Transverse colon (tissue), 4 donors: Measurements from ENCODE around the gene CAD. TPM values are rescaled to one million over a fixed set of nuclear protein-coding genes. Genes with fewer than 3 reads are reported as not detected.
A peak's percentile ranks its signal among the peaks of the same experiment; 100 is the strongest.
"Not testable (repeated sequence)": the region's sequence is repeated elsewhere in the genome, so short reads cannot be mapped to it uniquely, and the experiment has no call there.

ENCODE experiments used
- DNase-seq: peaks from one replicate; pipeline ENCODE4 v3.0.0-alpha.2; 2019
- H3K27ac ChIP-seq, 4 donors: fragments of 200-600 bp; sonication (generic); 2 replicates each; pipeline ENCODE4 v1.5.1; 2016 to 2018; ENCODE audit warnings: inconsistent platforms in 4 of 4
- H3K27me3 ChIP-seq: fragments of 200-600 bp; sonication (generic); 2 replicates; pipeline ENCODE4 v1.5.1; 2017; ENCODE audit warnings: inconsistent platforms
- H3K36me3 ChIP-seq, 4 donors: fragments of 200-600 bp; sonication (generic); 2 replicates each; pipeline ENCODE4 v1.5.1; 2017 to 2019; ENCODE audit warnings: inconsistent platforms in 4 of 4
- H3K4me1 ChIP-seq, 4 donors: fragments of 200-600 bp; sonication (generic); 2 replicates each; pipeline ENCODE4 v1.5.1; 2017 to 2020; ENCODE audit warnings: inconsistent platforms in 4 of 4
- H3K4me3 ChIP-seq, 4 donors: fragments of 200-600 bp; sonication (generic); 1 replicate in 1 of 4; 2 replicates in 3 of 4; pipeline versions ENCODE4 v1.5.1 to v1.6.1; 2017 to 2019; ENCODE audit warnings: inconsistent platforms in 4 of 4
- H3K9me3 ChIP-seq, 2 donors: fragments of 200-600 bp; sonication (generic); 2 replicates each; pipeline ENCODE4 v1.5.1; 2017 to 2019; ENCODE audit warnings: inconsistent platforms in 2 of 2
- EP300 ChIP-seq: sonication (generic); formaldehyde crosslinking; IDR thresholded peaks from one replicate; pipeline ENCODE4 v1.6.1; 2017; ENCODE audit warnings: antibody characterized with exemption, low read depth
- POLR2A ChIP-seq: fragments of 450-650 bp; IDR thresholded peaks from one replicate; pipeline ENCODE4 v1.6.1; 2016; ENCODE audit warnings: antibody characterized with exemption, mild to moderate bottlenecking, moderate library complexity
- POLR2AphosphoS5 ChIP-seq, 3 donors: sonication (generic); formaldehyde crosslinking; IDR thresholded peaks; one replicate each; pipeline ENCODE4 v1.6.1; 2016; ENCODE audit warnings: antibody characterized with exemption in 3 of 3
- WGBS, 2 donors: methylation state at CpG; one replicate each; pipeline ENCODE4 v1.1.5; 2018; ENCODE audit warnings: low coverage in 1 of 2; 5-methylcytosine and 5-hydroxymethylcytosine counted together
- in situ Hi-C, 4 donors: fragments of 200-750 bp; cut with MboI; loops; one replicate each; pipeline versions ENCODE4 v1.15.0 to v1.15.1; 2017; ENCODE audit warnings: low sequenced_read_pairs in 3 of 4, low pct_ligation_motif_present in 1 of 4, low pct_unique_long_range_greater_than_20kb in 1 of 4
- intact Hi-C: fragments of 100-400 bp; cut with DNase I; formaldehyde crosslinking; loops from one replicate; pipeline ENCODE4 v1.15.1; 2023; ENCODE audit warnings: low total_unique reads
- total RNA-seq, 4 donors: library from RNA; depleted of rRNA; stranded (reverse); fragments of >200 nt; gene quantifications; one replicate each; pipeline ENCODE4 v1.1.0, GENCODE V29; 2016
- TF ChIP-seq, protein P1 (sequence below), 5 experiments: fragments of 200-600 bp in 3 of 5; fragments of 450-650 bp in 2 of 5; sonication (generic) in 3 of 5; IDR thresholded peaks; 1 replicate in 2 of 5; 2 replicates in 3 of 5; pipeline ENCODE4 v1.5.1; 2016 to 2017; ENCODE audit warnings: antibody characterized with exemption in 5 of 5, inconsistent platforms in 3 of 5, mild to moderate bottlenecking in 2 of 5, moderate library complexity in 1 of 5

The CAD gene
- total RNA-seq, 4 donors from 2014 or later = 11.9 to 25.9 (median 16.6) TPM

DNA sequence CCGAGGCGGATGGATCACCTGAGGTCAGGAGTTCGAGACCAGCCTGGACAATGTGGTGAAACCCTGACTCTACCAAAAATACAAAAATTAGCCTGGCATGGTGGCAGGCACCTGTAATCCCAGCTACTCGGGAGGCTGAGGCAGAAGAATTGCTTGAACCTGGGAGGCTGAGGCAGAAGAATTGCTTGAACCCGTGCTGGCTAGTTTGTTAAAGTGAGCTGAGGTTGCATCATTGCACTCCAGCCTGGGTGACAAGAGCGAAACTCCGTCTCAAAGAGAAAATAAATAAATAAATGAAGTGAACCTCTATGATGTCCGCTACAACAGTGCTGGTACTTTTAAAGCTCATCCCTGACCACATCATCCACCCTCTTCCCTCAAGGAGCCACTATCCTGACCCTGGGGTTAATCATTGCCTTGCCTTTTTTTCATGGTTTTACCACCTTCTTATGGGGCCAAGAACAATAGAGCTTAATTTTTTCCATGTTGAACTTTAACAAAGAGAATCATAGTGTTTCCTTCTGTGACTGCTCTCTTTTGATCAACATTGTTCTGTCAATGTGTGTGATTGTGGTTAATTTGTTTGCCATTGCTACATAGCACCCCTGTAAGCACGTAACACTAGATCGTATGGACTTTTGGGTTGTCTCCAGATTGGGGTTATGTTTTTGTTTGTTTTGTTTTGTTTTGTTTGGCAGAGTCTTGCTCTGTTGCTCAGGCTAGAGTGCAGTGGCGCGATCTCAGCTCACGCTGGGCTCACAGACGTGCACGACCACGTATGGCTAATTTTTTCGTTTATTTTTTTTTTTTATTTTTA, 22.4 kb upstream of the CAD start:
- TF ChIP-seq, protein P1, sequence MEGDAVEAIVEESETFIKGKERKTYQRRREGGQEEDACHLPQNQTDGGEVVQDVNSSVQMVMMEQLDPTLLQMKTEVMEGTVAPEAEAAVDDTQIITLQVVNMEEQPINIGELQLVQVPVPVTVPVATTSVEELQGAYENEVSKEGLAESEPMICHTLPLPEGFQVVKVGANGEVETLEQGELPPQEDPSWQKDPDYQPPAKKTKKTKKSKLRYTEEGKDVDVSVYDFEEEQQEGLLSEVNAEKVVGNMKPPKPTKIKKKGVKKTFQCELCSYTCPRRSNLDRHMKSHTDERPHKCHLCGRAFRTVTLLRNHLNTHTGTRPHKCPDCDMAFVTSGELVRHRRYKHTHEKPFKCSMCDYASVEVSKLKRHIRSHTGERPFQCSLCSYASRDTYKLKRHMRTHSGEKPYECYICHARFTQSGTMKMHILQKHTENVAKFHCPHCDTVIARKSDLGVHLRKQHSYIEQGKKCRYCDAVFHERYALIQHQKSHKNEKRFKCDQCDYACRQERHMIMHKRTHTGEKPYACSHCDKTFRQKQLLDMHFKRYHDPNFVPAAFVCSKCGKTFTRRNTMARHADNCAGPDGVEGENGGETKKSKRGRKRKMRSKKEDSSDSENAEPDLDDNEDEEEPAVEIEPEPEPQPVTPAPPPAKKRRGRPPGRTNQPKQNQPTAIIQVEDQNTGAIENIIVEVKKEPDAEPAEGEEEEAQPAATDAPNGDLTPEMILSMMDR (IDR thresholded peaks at IDR 0.05) = no peak
- TF ChIP-seq POLR2A = no peak
- WGBS, 2 donors = 41 to 45% methylated on average over 11 to 17 of the region's 17 CpGs
- in situ Hi-C loops = loop anchor here in 1 of 4 donors (5.0 kb wide), 1 partner anchor 97 kb away; no protein-coding TSS in a partner anchor
- no peaks in the 10 kb centered on the region for H3K4me1 ChIP-seq
- DNase-seq = no peak
- no peaks in the 10 kb centered on the region for H3K27me3 ChIP-seq
- peak overlapping the region in 1 of 4 donors; percentile 13 for H3K27ac ChIP-seq
- intact Hi-C loops = no loop called here
- no peak overlapping the region for H3K4me3 ChIP-seq
- no peaks in the 10 kb centered on the region for H3K9me3 ChIP-seq
- no peaks in the 10 kb centered on the region for H3K36me3 ChIP-seq

DNA sequence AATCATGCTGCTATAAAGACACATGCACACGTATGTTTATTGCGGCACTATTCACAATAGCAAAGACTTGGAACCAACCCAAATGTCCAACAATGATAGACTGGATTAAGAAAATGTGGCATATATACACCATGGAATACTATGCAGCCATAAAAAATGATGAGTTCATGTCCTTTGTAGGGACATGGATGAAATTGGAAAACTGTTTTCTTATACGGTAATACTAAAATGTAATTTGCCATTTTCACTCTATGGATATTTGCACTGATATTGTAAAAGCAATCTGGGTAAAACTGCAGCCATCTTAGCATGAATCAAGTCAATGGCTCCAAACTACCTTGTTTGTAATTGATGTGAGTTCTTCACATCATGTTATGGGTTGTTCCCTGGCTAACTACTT, 21.4 kb upstream of the CAD start:
- H3K9me3 ChIP-seq, H3K27ac ChIP-seq, H3K4me3 ChIP-seq, intact Hi-C loops, H3K4me1 ChIP-seq, H3K36me3 ChIP-seq, H3K27me3 ChIP-seq, DNase-seq, in situ Hi-C loops: not testable (repeated sequence)
- 75 to 96% methylated on average over 1 of the region's 3 CpGs for WGBS, 2 donors

DNA sequence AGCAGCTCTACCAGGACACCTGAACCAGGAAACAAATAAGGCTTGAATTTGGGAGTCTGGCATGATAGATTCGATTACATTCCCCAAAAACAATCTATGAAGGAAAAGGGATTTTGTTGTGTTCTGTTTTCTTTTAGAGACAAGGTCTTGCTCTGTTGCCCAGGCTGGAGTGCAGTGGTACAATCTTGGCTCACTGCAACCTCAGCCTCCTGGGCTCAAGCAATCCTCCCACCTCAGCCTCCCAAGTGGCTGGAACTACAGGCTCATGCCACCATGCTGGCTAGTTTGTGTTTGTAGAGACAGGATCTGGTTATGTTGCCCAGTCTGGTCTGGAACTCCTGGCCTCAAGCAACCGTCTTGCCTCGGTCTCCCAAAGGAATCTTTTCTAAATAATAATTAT, 19.1 kb upstream of the CAD start:
- H3K4me1 ChIP-seq, H3K4me3 ChIP-seq, H3K27me3 ChIP-seq, H3K36me3 ChIP-seq, H3K27ac ChIP-seq, DNase-seq, intact Hi-C loops, H3K9me3 ChIP-seq, in situ Hi-C loops: not testable (repeated sequence)
- WGBS, 2 donors = 93 to 96% methylated on average over 2 to 3 of the region's 3 CpGs

DNA sequence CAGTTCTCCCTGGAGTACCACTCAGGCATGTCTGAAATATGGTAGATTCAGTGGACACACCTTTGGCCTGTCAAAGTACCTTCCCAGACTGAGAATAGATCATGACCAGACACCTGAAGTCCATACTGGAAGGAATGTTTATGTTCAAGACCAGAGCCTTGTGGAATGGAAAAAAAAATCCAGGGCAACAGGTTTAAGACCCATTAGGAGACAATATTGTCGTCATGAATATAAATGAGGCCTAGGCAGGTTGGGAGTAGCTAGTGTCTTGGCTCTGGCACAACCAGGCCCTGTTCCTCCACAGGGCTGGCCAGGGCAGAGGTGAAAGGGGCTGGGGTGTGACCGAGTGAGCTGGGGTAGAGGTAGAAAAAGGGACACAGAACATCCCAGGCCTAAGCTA, 18.5 kb upstream of the CAD start:
- no peak overlapping the region for H3K27ac ChIP-seq
- 79% methylated on average over 2 of the region's 2 CpGs; no CpG with 5 or more reads in 1 of the 2 donors for WGBS, 2 donors
- H3K36me3 ChIP-seq = peaks cover 0 to 12% (median 0%) of the 10 kb centered on the region in 4 donors
- H3K9me3 ChIP-seq = no peaks in the 10 kb centered on the region
- intact Hi-C loops = no loop called here
- no peak for TF ChIP-seq POLR2AphosphoS5 (IDR thresholded peaks at IDR 0.05)
- TF ChIP-seq EP300 = no peak
- TF ChIP-seq, protein P1 (IDR thresholded peaks at IDR 0.05) = no peak
- TF ChIP-seq POLR2A = no peak
- in situ Hi-C loops = no loop called here
- H3K4me1 ChIP-seq = no peaks in the 10 kb centered on the region
- no peaks in the 10 kb centered on the region for H3K27me3 ChIP-seq
- H3K4me3 ChIP-seq = no peak overlapping the region
- no peak for DNase-seq

DNA sequence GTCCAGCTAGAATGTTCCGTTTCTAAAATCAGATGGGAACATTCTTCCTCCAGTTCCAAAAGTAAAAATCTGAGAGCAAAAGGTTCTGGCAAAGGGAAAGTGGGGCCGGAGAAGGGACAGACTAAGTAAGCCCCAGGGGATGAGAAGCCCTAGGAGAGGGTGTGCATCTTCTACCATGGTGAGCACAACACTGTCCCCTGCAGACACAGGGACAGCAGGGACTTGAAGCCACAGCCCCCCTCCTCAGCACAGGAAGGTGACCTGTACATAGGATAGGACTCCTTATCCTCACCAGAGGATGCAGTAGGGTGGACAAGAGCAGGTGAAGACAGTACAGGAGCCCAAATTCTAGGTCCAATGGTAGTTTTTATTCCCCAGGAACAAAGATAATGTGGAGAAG, 17.9 kb upstream of the CAD start:
- DNase-seq = no peak
- TF ChIP-seq EP300 (no peak), POLR2AphosphoS5 (IDR thresholded peaks at IDR 0.05) (no peak), POLR2A (no peak)
- TF ChIP-seq, protein P1 (IDR thresholded peaks at IDR 0.05) = no peak
- WGBS, 2 donors = 77% methylated on average over 2 of the region's 2 CpGs; no CpG with 5 or more reads in 1 of the 2 donors
- Histone ChIP-seq H3K4me3 (no peak overlapping the region), H3K4me1 (no peaks in the 10 kb centered on the region), H3K36me3 (peaks cover 0 to 17% (median 3%) of the 10 kb centered on the region in 4 donors), H3K27me3 (no peaks in the 10 kb centered on the region), H3K27ac (no peak overlapping the region), H3K9me3 (no peaks in the 10 kb centered on the region)
- intact Hi-C loops (no loop called here), in situ Hi-C loops (no loop called here)
